ENCODE results near the gene PTCH2. TPM values are rescaled to one million over a fixed set of nuclear protein-coding genes. Genes with fewer than 3 reads are reported as not detected.
"Not testable (repeated sequence)": the region's sequence is repeated elsewhere in the genome, so short reads cannot be mapped to it uniquely, and the experiment has no call there.

Gene PTCH2
- total RNA-seq, 4 donors from 2014 or later = 1.2 to 2.4 (median 1.5) TPM

GRCh38 chr1:44802306-44803061, 40.6 kb downstream of the PTCH2 start:
- TF ChIP-seq POLR2AphosphoS5 (IDR thresholded peaks at IDR 0.05) = no peak
- no peak for TF ChIP-seq CTCF (IDR thresholded peaks at IDR 0.05)
- TF ChIP-seq POLR2A (IDR thresholded peaks at IDR 0.05) = no peak
- TF ChIP-seq EP300 (IDR thresholded peaks at IDR 0.05) = no peak
- H3K9me3 ChIP-seq = no peaks in the 10 kb centered on the region
- H3K4me1 ChIP-seq = peaks cover 59% of the 10 kb centered on the region
- H3K27me3 ChIP-seq = no peaks in the 10 kb centered on the region
- peak overlapping the region; percentile 50 for H3K27ac ChIP-seq
- peak in 1 of 2 donors; percentile 71 for DNase-seq (ENCODE audit: low spot score in 2 of 2)
- peak overlapping the region; percentile 82 for H3K4me3 ChIP-seq
- 79% methylated on average over 10 of the region's 13 CpGs for WGBS
- peaks cover 44% of the 10 kb centered on the region for H3K36me3 ChIP-seq

GRCh38 chr1:44801491-44802305, 41.4 kb downstream of the PTCH2 start:
- Histone ChIP-seq H3K4me3 (peak overlapping the region; percentile 82), H3K36me3 (peaks cover 44% of the 10 kb centered on the region), H3K4me1 (peaks cover 51% of the 10 kb centered on the region), H3K9me3 (no peaks in the 10 kb centered on the region), H3K27me3 (no peaks in the 10 kb centered on the region), H3K27ac (peak overlapping the region; percentile 50)
- peak in 1 of 2 donors; percentile 79 for DNase-seq (ENCODE audit: low spot score in 2 of 2)
- WGBS = 46% methylated on average over 13 of the region's 13 CpGs
- TF ChIP-seq POLR2AphosphoS5 (IDR thresholded peaks at IDR 0.05) (no peak), EP300 (IDR thresholded peaks at IDR 0.05) (no peak), POLR2A (IDR thresholded peaks at IDR 0.05) (no peak), CTCF (IDR thresholded peaks at IDR 0.05) (no peak)

- peak within 1 kb of the TSS; percentile 82 for H3K4me3 ChIP-seq
- DNase-seq (ENCODE audit: low spot score in 2 of 2) = peak; percentile 99
- peaks cover 28% of the 10 kb centered on the region for H3K36me3 ChIP-seq
- H3K27ac ChIP-seq = peak within 1 kb of the TSS; percentile 93
- no peaks in the 10 kb centered on the region for H3K9me3 ChIP-seq
- peak in 2 of 3 donors; percentile 71 to 91 for TF ChIP-seq POLR2AphosphoS5 (IDR thresholded peaks at IDR 0.05)
- peak; percentile 75 to 97 for TF ChIP-seq CTCF (IDR thresholded peaks at IDR 0.05)
- peak; percentile 87 to 99 for TF ChIP-seq POLR2A (IDR thresholded peaks at IDR 0.05)
- no peak for TF ChIP-seq EP300 (IDR thresholded peaks at IDR 0.05)
- H3K27me3 ChIP-seq = no peaks in the 10 kb centered on the region
- 0% methylated on average over 15 of the region's 79 CpGs for WGBS
- peaks cover 41% of the 10 kb centered on the region for H3K4me1 ChIP-seq
These were observed 43.1 kb downstream of the PTCH2 start, which contains the start of gene PLK3 for GRCh38 chr1:44799770-44800584. TSS of gene PLK3 (plus strand) at chr1:44800377. CDS start at chr1:44800464, 87 bp downstream.

GRCh38 chr1:44798481-44799365, 44.3 kb downstream of the PTCH2 start:
- no peak for TF ChIP-seq CTCF (IDR thresholded peaks at IDR 0.05)
- no peak for TF ChIP-seq POLR2A (IDR thresholded peaks at IDR 0.05)
- no peak for TF ChIP-seq EP300 (IDR thresholded peaks at IDR 0.05)
- Histone ChIP-seq H3K27ac (peak overlapping the region; percentile 93), H3K36me3 (peaks cover 16% of the 10 kb centered on the region), H3K27me3 (no peaks in the 10 kb centered on the region), H3K4me1 (peaks cover 38% of the 10 kb centered on the region), H3K9me3 (no peaks in the 10 kb centered on the region), H3K4me3 (no peak overlapping the region)
- peak; percentile 56 to 68 for DNase-seq (ENCODE audit: low spot score in 2 of 2)
- 88% methylated on average over 8 of the region's 10 CpGs for WGBS

- DNase-seq (ENCODE audit: low spot score in 2 of 2) = peak in 1 of 2 donors; percentile 35
- H3K27me3 ChIP-seq, H3K9me3 ChIP-seq, H3K4me3 ChIP-seq, H3K36me3 ChIP-seq, H3K27ac ChIP-seq: not testable (repeated sequence)
- peaks cover 39% of the 10 kb centered on the region for H3K4me1 ChIP-seq
- WGBS = 71% methylated on average over 8 of the region's 8 CpGs
These were observed 45.2 kb downstream of the PTCH2 start for GRCh38 chr1:44797886-44798285.
